SIG-M5 treated with dmso at 0.1 percent for 504 hours (cell line): ENCODE results near the gene MAP3K15.
A peak's percentile ranks its signal among the peaks of the same experiment; 100 is the strongest.

Source experiments
- DNase-seq: peaks from one replicate; lab custom pipeline; 2025; ENCODE audit not compliant: unreplicated experiment; lab: John Stamatoyannopoulos, UW

MAP3K15 gene, protein sequence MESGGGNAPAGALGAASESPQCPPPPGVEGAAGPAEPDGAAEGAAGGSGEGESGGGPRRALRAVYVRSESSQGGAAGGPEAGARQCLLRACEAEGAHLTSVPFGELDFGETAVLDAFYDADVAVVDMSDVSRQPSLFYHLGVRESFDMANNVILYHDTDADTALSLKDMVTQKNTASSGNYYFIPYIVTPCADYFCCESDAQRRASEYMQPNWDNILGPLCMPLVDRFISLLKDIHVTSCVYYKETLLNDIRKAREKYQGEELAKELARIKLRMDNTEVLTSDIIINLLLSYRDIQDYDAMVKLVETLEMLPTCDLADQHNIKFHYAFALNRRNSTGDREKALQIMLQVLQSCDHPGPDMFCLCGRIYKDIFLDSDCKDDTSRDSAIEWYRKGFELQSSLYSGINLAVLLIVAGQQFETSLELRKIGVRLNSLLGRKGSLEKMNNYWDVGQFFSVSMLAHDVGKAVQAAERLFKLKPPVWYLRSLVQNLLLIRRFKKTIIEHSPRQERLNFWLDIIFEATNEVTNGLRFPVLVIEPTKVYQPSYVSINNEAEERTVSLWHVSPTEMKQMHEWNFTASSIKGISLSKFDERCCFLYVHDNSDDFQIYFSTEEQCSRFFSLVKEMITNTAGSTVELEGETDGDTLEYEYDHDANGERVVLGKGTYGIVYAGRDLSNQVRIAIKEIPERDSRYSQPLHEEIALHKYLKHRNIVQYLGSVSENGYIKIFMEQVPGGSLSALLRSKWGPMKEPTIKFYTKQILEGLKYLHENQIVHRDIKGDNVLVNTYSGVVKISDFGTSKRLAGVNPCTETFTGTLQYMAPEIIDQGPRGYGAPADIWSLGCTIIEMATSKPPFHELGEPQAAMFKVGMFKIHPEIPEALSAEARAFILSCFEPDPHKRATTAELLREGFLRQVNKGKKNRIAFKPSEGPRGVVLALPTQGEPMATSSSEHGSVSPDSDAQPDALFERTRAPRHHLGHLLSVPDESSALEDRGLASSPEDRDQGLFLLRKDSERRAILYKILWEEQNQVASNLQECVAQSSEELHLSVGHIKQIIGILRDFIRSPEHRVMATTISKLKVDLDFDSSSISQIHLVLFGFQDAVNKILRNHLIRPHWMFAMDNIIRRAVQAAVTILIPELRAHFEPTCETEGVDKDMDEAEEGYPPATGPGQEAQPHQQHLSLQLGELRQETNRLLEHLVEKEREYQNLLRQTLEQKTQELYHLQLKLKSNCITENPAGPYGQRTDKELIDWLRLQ (N-terminal part only)

DNA sequence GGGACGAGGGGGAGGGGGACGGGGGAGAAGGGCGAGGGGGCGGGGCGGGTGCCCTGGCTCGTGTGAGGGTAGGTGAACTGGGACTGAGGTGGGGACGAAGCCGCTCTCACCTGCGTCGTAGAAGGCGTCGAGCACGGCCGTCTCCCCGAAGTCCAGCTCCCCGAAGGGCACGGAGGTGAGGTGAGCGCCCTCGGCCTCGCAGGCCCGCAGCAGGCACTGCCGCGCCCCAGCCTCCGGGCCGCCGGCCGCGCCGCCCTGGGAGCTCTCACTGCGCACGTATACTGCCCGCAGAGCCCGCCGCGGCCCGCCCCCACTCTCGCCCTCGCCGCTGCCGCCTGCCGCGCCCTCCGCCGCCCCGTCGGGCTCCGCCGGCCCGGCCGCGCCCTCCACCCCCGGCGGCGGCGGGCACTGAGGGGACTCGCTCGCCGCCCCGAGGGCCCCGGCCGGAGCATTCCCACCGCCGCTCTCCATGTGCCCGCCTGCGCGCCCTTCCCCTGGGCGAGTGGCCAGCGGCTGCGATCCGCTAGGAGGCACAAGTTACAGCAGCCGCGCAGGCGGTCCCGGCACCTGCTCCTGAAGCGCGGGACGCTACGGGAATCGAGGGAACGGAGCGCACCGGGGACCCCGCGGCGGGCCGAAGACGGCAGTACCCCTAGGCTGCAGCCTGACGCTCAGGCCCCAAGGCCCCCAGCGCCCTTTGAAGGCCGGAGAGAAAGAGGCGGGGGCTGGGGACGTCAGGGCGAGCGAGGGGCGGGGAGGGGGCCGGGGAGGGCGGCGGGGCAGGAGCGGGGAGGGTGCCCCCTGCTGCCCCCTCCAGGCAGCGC, at the start of gene MAP3K15:
TSS of gene MAP3K15 (minus strand) at position 718 of the 824 bp plus-strand sequence. CDS start at position 471, 247 bp downstream.
- DNase-seq, result no peak

DNA sequence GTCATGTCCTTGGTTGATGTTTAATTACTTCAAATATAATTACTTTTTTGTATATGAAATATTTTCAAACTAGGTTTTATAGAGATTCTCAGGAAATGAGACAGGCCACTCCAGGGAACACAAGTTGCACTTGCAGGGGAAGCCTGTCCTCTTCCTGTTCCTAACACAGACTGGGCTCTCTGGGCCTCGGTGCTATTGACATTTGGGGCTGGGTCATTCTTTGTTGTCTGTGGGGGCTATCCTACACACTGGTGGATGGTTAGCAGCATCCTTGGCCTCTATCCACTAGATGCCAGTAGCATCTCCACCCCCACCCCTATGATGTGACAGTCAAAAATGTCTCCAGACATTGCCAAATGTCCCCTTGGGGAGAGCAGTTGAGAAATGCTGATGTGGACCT, 49.3 kb upstream of the MAP3K15 start:
- no peak for DNase-seq

DNA sequence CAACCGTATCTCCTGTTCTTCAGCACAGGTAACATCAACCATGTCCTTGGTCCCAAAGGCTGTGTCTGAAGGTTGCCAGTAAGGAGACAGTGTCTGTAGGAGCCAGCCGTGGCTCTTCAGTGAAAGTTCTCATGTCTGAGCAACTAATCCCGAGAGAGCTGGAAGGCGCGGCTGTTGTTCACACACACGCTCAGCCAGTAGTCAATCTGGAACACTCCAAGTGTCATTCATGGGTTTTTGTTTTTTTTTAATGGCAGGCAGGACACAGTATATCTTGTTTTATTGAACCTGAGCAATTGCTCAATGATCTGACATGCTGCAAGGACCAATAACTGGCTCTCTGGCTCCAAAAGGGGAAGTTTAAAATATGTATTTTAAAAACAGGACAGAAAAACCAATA, 48.4 kb upstream of the MAP3K15 start:
- DNase-seq, result no peak

DNA sequence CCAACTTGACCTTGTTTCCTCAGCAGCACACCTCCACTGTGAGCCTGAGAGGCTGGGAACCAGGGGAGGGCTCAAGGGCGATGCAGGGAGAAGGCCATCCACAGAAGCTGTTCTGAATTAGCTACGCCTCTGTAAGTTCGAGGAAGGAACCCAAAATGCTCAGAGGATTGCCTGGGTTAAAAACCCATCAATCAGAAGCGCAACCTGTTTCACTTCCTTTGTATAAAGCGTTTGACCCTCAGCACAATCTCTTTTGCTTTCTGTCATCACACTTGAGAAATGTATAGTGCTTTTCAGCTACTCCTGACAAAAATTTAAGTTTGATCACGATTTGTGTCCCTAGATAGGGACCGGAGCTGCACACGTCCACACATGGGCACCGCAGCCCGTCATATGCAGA, 48.0 kb upstream of the MAP3K15 start:
- peak; percentile 8 for DNase-seq

DNA sequence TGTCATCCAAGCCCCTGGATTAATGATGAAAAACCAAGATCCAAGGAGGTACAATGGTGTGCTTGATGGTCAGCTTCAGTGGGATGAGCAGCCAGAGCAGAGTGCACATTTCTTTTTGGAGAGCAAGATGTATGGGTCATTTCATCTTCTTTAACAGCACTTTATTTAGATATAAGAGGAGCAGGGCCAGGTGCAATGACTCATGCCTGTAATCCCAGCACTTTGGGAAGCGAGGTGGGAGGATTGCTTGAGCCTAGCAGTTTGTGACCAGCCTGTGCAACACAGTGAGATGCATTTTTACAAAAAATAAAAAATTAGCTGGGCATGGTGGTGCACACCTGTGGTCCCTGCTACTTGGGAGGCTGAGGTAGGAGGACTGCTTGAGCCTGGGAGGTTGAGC, 45.3 kb upstream of the MAP3K15 start:
- no peak for DNase-seq

DNA sequence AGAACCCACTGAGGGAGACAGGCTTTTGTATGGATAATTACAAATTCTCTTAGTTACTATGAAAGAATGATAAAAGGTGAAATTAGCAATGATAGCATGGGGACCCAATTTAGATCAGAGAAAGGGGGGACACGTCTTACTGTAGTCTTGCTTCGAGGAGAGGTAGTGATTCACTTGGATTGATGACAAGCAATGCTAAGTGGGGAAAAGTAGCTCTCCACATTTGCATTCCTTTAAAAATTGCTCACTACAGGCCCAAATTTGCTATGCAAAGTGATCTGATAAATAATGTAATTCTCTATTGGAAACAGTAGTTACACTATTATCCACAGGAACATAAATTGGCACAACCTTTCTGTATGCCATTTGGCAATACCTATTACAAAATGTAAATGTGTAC, 42.5 kb upstream of the MAP3K15 start:
- DNase-seq, result no peak

DNA sequence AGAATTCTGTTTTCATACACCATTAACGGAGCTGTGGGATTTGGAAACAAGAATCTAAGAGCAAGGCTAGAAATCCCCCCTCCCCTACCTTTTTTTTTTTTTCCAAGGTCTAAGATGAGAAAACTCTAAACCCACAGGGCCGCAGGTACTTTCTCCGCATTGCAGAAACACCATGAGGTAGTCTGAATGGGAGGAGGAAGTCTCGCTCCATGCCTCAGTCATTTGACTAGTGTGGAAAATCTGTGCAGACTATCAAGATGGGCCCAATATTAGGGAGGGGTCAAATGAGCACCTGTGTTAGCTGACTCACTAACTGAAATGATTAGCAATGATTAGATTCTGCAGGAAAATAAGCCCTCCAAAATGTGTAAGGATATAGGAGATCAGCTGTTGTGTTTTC, 40.9 kb upstream of the MAP3K15 start:
- DNase-seq, result no peak

DNA sequence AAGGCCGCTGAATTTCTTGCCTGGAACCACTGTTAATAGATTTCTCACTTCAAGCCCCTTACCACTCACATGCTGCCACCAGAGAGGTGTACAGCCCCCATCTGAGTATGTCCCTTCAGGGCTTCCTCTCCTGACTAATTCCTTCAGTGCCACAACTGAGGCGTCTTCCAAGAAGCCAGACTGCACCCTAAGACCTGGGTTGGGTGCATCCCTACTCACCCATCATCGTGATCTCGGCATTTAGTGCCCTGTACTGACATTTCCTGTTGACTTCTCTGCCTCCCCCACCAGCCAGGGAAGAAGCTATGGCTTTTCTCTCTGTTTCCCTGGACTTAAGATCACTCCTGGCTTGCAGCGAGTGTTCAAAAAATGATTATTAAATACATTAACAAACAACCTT, 40.4 kb upstream of the MAP3K15 start:
- no peak for DNase-seq

DNA sequence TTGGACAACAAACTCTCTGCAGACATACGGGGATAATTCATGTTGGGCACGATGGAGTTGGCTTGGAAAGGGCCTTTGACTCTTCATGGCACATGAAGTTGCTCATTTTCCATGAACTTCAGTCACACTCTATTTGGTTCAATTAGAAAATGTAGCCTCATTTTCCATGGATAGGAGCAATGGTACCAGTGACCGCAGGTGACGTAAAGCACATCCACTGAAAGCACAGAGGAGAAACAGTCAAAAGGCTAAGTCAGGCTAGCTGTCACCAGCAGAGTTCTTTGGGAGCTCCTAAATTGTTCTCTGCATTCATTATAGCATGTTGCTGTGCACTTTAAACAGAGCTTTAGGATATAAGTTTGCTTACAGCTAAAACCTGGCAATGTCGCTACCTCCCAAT, 39.9 kb upstream of the MAP3K15 start:
- no peak for DNase-seq

DNA sequence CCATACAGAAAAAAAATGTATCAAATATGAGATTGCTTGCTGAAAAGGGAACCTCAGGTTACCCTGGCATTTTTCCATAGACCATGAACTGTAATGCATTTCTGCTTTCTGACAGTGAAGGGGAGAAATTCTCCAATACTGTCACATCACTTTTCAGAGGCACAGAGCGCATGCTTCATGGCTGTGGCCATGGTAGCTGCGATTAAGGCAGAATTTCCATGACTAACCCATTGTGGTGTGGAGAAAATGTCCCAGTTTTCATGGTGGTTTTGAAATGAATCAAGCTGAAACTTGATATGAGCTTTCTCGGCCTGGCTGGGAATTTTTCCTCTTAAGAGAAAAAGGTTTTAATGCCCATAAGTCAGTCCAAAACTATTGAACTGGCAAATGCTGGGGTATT, 39.5 kb upstream of the MAP3K15 start:
- DNase-seq, result no peak

DNA sequence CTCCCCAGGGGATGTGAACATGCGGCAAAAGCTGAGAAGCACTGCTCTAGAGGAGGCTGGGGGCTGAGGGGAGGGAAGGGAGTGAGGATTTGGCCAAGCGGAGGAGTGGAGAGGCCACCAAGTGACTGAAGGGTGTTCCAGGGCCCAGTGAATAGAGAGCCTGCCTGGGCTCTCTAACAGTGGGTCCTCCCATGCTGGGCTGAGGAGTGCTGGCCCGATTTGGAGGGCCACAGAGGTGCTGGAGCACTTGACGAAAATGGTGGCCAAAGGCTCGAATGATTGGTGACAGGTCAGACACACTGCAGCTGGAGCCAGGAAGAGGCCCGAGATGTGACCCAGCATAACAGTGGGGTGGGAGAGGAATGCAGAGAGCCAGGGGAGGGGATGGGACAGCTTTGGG, 37.5 kb upstream of the MAP3K15 start:
- no peak for DNase-seq

DNA sequence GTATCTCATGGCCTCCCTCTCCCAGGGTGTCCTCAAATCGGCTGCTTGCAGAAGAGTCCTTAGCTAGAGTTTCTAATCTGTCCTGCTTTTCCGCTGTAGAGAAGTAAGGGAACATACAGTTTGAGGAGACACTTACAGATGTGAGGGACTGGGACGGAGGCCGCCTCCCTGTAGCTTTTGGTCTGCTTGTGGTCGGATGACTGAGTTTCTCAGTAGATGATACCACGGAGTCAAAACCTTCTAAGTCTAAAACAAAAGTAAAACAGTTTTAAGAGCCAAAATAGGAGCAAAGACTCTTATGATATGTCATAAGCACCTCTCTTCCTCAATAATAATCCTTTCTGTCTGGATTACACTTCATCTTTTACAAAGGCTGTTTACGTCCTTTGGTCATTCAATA, 34.5 kb upstream of the MAP3K15 start:
- no peak for DNase-seq

DNA sequence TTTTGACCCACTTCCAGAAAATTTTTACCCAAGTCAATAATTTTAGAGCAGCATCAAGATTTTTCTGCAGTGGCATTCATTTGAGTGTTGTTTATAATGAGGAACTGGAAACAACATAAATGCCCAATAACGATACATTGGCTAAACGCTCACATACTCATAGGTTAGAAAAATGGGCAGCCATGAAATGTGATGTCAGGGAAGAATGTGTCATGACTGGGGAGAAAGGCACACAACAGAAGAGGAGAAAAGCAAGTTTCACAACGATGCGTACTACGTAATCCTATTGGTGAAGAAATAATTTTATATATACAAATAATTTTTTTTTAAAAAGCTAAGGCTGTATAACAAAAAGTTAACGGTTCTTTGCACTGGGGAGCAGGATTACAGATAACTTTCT, 33.6 kb upstream of the MAP3K15 start:
- DNase-seq, result no peak

DNA sequence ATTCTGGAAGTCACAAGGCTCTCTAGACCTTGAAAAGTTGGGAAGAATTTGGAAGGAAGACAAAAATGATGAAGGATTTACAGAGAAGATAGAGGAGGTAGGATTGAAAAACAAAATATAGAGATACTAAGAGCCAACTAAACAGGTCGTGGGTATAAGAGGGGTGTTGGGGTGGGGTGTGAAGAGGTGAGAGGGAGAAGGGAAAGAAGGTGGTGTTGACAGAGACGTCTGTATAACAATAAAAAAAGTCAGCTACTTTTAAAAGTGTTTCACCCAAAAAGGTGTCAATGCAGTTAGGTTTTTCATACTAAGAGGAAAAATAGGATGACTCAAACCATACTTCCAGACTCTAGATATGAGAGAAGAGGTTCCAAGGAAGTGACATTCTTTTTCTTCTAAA, 33.0 kb upstream of the MAP3K15 start:
- no peak for DNase-seq

DNA sequence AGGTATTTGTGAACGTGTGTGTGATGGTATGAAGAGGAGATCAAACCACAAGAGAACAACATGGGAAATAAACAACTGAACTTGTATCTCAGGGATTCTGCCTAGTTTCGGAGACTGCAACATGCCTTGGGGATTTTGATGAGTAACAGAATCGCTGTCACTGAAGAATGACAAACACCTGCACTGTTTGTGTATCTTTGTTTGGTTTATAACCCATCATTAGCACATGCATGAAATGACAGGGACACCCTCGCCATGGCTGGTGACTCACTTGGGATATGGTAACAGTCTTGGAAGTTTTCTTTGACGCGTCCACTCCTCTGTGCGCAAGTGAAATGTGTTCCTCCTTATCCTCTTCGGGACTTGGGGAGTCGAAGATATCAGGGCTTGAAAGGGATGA, 30.3 kb upstream of the MAP3K15 start:
- no peak for DNase-seq

DNA sequence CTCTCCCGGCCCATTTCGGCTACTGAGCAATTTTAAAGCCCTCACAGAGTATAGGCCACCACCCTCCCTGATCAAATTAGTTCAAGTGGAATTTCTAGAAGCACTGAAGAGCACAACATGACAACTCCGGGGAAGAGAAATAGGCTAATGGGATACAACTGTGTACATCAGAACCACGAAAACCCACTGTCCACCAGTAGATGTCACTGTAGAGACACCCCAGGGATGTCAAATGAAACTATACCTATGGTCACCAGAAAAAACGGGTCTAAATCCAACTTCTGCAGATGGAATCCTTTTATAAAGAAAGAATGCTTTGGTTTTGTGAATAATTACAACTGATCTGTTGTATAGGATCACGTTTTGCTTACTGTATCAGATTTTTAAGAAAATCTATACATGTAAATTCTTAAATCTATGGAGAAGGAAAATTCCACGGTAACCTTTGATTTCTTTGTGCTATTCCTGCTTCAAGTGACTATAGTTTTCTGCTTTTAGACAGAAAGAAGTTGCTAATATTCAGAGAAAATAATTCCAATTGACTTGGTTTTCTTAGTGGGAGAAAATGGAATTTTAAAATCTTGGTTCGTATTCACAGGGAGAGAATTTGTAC, 29.5 kb upstream of the MAP3K15 start:
- peak; percentile 56 for DNase-seq

DNA sequence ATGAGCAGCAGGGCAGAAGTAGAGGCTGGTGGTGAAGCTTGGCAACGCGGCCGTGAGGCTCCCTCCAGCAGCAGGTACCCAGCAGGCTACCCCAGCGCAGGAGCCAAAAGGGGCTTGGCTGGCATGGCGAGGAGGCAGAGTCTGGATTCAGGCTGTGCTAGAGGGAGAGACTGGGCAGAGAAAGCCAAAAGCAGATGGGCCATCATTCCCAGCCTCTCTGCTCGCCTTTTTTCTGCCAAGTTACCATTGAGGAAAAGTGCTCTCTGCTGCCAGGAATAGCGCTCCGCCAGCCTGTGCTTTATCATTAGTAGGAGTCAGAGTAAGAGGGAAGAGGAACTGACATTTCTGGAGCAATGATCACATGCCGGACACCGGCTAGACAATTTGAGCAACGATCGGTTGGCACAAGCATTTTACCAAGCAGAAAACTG, 28.7 kb upstream of the MAP3K15 start:
- DNase-seq, result no peak

DNA sequence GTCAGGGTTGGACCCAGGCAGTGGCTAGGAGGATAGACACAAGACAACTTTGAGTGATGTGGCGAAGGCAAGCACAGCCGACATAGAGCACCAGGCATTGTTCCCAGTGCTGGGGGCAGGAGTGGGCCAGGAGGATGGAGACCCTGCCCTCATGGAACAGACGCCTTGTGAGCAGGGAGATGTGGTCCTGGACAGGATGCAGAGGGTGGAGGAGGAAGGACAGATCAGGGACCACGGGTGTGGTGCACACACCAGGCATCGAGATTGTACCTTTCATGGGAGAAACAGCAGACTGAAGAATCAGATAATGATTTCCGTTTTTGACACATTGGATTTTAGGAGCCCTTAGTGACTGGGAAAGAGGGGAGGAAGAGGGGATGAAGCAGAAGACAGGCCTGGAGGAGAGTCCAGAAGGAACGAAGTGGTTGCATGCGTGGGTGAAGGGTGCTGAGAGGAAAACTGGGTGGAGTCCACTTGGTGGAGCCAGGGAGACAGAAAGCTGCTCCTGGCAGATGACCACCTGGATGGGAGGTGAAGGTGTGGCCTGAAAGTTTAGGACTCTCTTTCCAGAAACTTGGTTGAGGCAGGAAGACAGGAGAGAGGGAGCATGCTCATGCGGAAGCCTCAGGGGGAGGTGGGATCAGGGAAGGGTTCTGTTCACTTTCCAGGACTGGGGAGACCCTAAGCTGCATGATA, 27.9 kb upstream of the MAP3K15 start:
- DNase-seq, result no peak

DNA sequence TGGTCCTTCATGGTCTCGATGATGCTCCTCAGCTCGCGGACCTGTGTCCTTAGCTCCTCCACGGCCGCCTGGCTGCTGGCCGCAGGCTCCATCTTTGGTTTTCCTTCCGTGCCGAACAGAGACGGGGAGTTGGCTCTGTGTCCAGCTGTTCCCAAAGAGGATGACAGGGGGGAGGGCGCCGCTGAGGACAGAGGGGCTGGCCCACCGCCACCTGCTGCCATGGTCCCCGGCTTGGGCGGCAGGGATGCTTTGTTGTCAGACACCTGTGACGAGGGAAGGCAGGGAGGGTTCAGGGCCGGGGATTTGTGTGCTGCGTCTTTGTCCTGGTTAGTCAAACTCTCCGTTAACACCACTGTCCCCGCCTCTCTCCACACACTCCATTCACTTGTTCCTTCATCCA, 26.6 kb upstream of the MAP3K15 start:
- no peak for DNase-seq

DNA sequence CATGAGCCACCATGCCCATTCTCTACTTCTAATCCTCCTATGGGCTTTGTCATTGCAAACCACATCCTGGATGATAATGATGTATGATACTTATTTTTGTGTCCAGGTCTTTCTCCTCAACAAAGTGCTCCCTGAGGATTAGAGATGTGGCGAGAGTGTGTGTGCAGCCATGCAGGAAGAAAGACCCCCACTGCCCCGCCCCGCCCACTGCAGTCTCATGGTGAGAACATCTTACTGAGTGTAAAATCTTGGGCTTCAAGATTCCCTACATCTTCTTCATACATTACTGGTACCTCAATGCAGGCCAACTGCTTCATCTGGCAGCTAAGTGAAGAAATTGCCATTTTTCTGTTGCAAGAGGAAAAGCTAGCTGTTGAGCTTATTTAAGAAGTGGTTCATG, 25.9 kb upstream of the MAP3K15 start:
- no peak for DNase-seq
